ENCODE measurements around the gene MCOLN1. TPM values are rescaled to one million over a fixed set of nuclear protein-coding genes. Genes with fewer than 3 reads are reported as not detected.

MCOLN1 gene
- total RNA-seq, 1 experiment from 2014 or later: 15.7 TPM

DNA sequence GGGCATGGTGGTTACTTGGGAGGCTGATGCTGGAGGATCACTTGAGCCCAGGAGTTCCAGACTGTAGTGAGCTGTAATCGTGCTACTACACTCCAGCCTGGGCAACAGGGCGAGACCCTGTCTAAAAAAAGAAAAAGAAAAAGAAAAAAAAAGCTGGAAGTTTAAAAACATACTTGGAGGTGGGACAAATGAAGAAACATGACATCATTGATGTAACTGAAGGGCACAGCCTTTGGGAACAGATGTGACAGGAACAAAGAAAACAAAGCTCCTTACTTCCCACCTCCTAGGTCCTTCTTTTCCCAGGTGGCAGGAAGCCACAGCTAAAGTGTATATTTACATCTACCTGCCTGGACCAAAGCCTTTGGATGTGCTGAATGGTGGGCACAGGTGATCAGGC lies 35.5 kb upstream of the MCOLN1 start:
- no peak overlapping the region for H3K27ac Mint-ChIP-seq
- H3T11ph ChIP-seq (ENCODE audit: low read length): no peak overlapping the region

More for the DNA sequence above, 35.5 kb upstream of the MCOLN1 start:
- Histone ChIP-seq H4K8ac (replicated peaks; ENCODE audit: insufficient read length, low read depth, low read length) (no peak overlapping the region), H3K18ac (ENCODE audit: insufficient read length, low read depth, low read length) (no peak overlapping the region), H3K23ac (ENCODE audit: insufficient read length, low read depth, low read length) (no peak overlapping the region), H2BK20ac (ENCODE audit: low read depth, low read length, poor library complexity, severe bottlenecking) (no peak overlapping the region), H3K56ac (ENCODE audit: insufficient read length, low read depth, low read length) (no peak overlapping the region), H3K79me2 (ENCODE audit: insufficient read depth, low read length) (no peaks in the 10 kb centered on the region), H4K5ac (ENCODE audit: insufficient read length, low read depth, low read length) (no peak overlapping the region), H3K4ac (ENCODE audit: low read depth, low read length) (no peak overlapping the region), H3K4me1 (ENCODE audit: insufficient read depth, low read length) (peaks cover 5% of the 10 kb centered on the region; the same call in 1 of the 2 replicates), H4K91ac (ENCODE audit: insufficient read length, low read depth, low read length) (no peak overlapping the region), H2BK120ac (ENCODE audit: low read depth, low read length, poor library complexity, severe bottlenecking) (no peak overlapping the region), H3K14ac (ENCODE audit: insufficient read depth, low read length) (no peak overlapping the region), H2AFZ (ENCODE audit: low read length) (no peak overlapping the region), H2BK5ac (ENCODE audit: insufficient read length, low read length) (no peak overlapping the region), H3K79me1 (ENCODE audit: insufficient read depth, low read depth, low read length, poor library complexity, severe bottlenecking) (no peaks in the 10 kb centered on the region), H3K27me3 (ENCODE audit: insufficient read depth, low read length) (no peaks in the 10 kb centered on the region), H3K4me2 (ENCODE audit: insufficient read depth, insufficient read length, low read length) (no peak overlapping the region), H4K20me1 (ENCODE audit: control insufficient read depth, insufficient read depth, insufficient read length) (no peaks in the 10 kb centered on the region), H3K9me3 (ENCODE audit: control insufficient read depth, low read depth, low read length) (no peaks in the 10 kb centered on the region), H2BK12ac (ENCODE audit: insufficient read length, low read depth, low read length) (no peak overlapping the region), H2AK5ac (ENCODE audit: insufficient read length, low read length) (no peak overlapping the region), H3K27ac (ENCODE audit: insufficient read length, low read depth, low read length) (no peak overlapping the region), H3K23me2 (ENCODE audit: insufficient read length, low read depth, low read length, poor library complexity, severe bottlenecking) (peaks cover 7% of the 10 kb centered on the region), H3K9ac (ENCODE audit: extremely low read depth, insufficient read length, low read length) (no peak overlapping the region), H2BK15ac (ENCODE audit: low read depth, low read length) (no peak overlapping the region)
- Mint-ChIP-seq H3K27me3 (ENCODE audit: low read depth) (no peaks in the 10 kb centered on the region), H3K9me3 (no peaks in the 10 kb centered on the region), H3K4me1 (peaks cover 16 to 24% of the 10 kb centered on the region in 2 experiments), H3K4me3 (no peak overlapping the region), H3K36me3 (ENCODE audit: insufficient read depth in 1 of 3, low read depth in 3 of 3) (no peaks in the 10 kb centered on the region)
- TF ChIP-seq, protein P1, sequence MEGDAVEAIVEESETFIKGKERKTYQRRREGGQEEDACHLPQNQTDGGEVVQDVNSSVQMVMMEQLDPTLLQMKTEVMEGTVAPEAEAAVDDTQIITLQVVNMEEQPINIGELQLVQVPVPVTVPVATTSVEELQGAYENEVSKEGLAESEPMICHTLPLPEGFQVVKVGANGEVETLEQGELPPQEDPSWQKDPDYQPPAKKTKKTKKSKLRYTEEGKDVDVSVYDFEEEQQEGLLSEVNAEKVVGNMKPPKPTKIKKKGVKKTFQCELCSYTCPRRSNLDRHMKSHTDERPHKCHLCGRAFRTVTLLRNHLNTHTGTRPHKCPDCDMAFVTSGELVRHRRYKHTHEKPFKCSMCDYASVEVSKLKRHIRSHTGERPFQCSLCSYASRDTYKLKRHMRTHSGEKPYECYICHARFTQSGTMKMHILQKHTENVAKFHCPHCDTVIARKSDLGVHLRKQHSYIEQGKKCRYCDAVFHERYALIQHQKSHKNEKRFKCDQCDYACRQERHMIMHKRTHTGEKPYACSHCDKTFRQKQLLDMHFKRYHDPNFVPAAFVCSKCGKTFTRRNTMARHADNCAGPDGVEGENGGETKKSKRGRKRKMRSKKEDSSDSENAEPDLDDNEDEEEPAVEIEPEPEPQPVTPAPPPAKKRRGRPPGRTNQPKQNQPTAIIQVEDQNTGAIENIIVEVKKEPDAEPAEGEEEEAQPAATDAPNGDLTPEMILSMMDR (conservative IDR thresholded peaks at IDR 0.05): no peak
- WGBS (ENCODE audit: extremely low coverage, insufficient read length, low lambda C conversion rate): no CpG with 5 or more reads among the region's 2 CpGs
- no peak for DNase-seq

All from H9 (cell line).